Lower leg skin (tissue), 3 donors: ENCODE measurements around the gene LMAN2.

Experiments
- CTCF ChIP-seq, 3 donors: fragments of 450-650 bp; IDR thresholded peaks; one replicate each; pipeline ENCODE4 v1.5.1; 2016; ENCODE audit warnings: antibody characterized with exemption in 3 of 3, mild to moderate bottlenecking in 3 of 3, moderate library complexity in 2 of 3
- POLR2A ChIP-seq, 2 donors: fragments of 450-650 bp; IDR thresholded peaks; one replicate each; pipeline ENCODE4 v1.6.1; 2016 to 2017; ENCODE audit warnings: antibody characterized with exemption in 2 of 2, mild to moderate bottlenecking in 1 of 2, moderate library complexity in 1 of 2

- no peak for TF ChIP-seq CTCF (IDR thresholded peaks at IDR 0.05)
- TF ChIP-seq POLR2A (IDR thresholded peaks at IDR 0.05): no peak
Measured at GRCh38 chr5:177339107-177339638, 12.3 kb downstream of the LMAN2 start.
